Uterus (tissue), 4 donors: ENCODE results near the gene TRPV5. TPM values are rescaled to one million over a fixed set of nuclear protein-coding genes. Genes with fewer than 3 reads are reported as not detected.

Source experiments
- DNase-seq, 2 donors: peaks; one replicate each; pipeline ENCODE4 v3.0.0-alpha.2; 2019 to 2020
- H3K27ac ChIP-seq, 2 donors: fragments of 200-600 bp; sonication (generic); 1 replicate in 1 of 2; 2 replicates in 1 of 2; pipeline ENCODE4 v1.5.1; 2016 to 2018
- H3K27me3 ChIP-seq, 2 donors: fragments of 200-600 bp; sonication (generic); one replicate each; pipeline ENCODE4 v1.5.1; 2018 to 2019; ENCODE audit warnings: control low read depth in 1 of 2
- H3K36me3 ChIP-seq, 2 donors: fragments of 200-600 bp; sonication (generic); one replicate each; pipeline ENCODE4 v1.5.1; 2019; ENCODE audit warnings: control low read depth in 1 of 2
- H3K4me1 ChIP-seq, 2 donors: fragments of 200-600 bp; sonication (generic); one replicate each; pipeline ENCODE4 v1.5.1; 2018 to 2019; ENCODE audit warnings: control low read depth in 1 of 2
- H3K4me3 ChIP-seq, 2 donors: fragments of 200-600 bp; sonication (generic); 1 replicate in 1 of 2; 2 replicates in 1 of 2; pipeline ENCODE4 v1.5.1; 2018 to 2019; ENCODE audit warnings: mild to moderate bottlenecking in 1 of 2
- H3K9me3 ChIP-seq, 2 donors: fragments of 200-600 bp; sonication (generic); one replicate each; pipeline ENCODE4 v1.5.1; 2019; ENCODE audit warnings: control low read depth in 1 of 2
- POLR2A ChIP-seq, 2 donors: fragments of 450-650 bp; IDR thresholded peaks; one replicate each; pipeline ENCODE4 v1.6.1; 2016; ENCODE audit warnings: antibody characterized with exemption in 2 of 2, mild to moderate bottlenecking in 1 of 2, moderate library complexity in 1 of 2
- intact Hi-C: fragments of 100-400 bp; cut with DNase I; formaldehyde crosslinking; loops from one replicate; pipeline ENCODE4 v1.15.1; 2023; ENCODE audit warnings: low total_unique reads
- total RNA-seq, 4 donors: library from RNA; depleted of rRNA in 3 of 4; stranded (reverse); fragments of >200 nt in 3 of 4; gene quantifications; one replicate each; pipeline versions ENCODE4 v1.1.0 to v1.2.4, GENCODE V29; 2014 to 2023
- TF ChIP-seq, protein P1 (sequence below), 4 experiments: fragments of 200-600 bp in 2 of 4; fragments of 450-650 bp in 2 of 4; sonication (generic) in 2 of 4; IDR thresholded peaks; one replicate each; pipeline ENCODE4 v1.5.1; 2016 to 2019; ENCODE audit warnings: antibody characterized with exemption in 4 of 4, mild to moderate bottlenecking in 2 of 4, moderate library complexity in 1 of 4
- donor health status: DM: yes; HTN: yes; CAD: no.

TRPV5 gene
- total RNA-seq, 4 donors from 2014 or later: 0.34 TPM; not detected in 3

DNA sequence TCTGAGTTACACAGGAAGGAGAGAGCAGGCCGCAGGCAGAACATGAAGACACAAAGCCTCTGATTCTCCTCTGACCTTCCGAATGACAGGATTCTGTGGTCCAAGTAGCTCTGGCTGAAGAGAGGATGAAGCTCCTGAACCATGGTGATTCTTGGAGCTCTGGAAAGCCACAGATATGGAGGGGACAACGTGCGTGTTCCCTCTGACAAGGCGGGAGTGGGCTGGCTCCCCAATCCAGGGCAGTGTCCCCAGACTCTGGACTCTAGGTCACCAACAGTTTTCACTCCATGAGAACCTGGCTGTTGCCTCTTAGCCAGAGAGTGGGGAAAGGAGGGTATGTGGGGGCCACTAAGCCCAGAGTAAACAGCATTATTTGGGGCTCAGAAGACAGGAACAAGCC, 40.6 kb downstream of the TRPV5 start:
- intact Hi-C loops: no loop called here
- Histone ChIP-seq H3K4me1 (no peaks in the 10 kb centered on the region), H3K4me3 (no peak overlapping the region), H3K36me3 (no peaks in the 10 kb centered on the region), H3K9me3 (no peaks in the 10 kb centered on the region), H3K27ac (no peak overlapping the region), H3K27me3 (no peaks in the 10 kb centered on the region)
- DNase-seq: no peak
- TF ChIP-seq, protein P1, sequence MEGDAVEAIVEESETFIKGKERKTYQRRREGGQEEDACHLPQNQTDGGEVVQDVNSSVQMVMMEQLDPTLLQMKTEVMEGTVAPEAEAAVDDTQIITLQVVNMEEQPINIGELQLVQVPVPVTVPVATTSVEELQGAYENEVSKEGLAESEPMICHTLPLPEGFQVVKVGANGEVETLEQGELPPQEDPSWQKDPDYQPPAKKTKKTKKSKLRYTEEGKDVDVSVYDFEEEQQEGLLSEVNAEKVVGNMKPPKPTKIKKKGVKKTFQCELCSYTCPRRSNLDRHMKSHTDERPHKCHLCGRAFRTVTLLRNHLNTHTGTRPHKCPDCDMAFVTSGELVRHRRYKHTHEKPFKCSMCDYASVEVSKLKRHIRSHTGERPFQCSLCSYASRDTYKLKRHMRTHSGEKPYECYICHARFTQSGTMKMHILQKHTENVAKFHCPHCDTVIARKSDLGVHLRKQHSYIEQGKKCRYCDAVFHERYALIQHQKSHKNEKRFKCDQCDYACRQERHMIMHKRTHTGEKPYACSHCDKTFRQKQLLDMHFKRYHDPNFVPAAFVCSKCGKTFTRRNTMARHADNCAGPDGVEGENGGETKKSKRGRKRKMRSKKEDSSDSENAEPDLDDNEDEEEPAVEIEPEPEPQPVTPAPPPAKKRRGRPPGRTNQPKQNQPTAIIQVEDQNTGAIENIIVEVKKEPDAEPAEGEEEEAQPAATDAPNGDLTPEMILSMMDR (IDR thresholded peaks at IDR 0.05): no peak
- TF ChIP-seq POLR2A (IDR thresholded peaks at IDR 0.05): no peak

DNA sequence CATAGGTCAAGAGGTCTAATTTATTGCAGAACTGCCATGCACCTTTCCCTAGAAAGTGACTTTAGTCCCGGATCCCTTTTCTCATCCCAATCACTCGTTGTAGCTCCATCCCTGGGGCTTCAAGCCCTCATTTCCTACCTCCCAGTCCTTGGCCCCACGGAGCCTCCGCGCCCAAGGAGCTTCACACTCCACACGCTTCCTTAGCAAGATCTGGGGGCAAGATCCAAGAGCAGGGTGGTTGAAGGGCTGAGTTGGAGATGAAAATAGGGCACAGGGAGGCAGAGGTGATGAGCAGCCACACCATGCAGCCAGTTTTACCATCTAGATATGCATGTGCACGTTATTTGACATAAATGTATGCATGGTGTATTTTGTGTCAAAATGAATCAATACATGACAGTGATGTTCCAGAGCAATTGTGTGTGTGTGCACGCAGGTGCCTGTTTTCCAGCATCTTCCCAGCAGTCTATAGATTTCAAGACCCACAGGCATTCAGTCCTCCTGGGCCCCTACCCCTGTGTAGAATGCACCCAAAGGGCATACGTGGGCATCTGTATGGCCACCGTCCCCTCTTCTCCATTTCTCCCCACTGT, 42.0 kb downstream of the TRPV5 start:
- no peaks in the 10 kb centered on the region for H3K4me1 ChIP-seq
- intact Hi-C loops: no loop called here
- H3K27ac ChIP-seq: no peak overlapping the region
- no peak overlapping the region for H3K4me3 ChIP-seq
- DNase-seq: no peak
- no peaks in the 10 kb centered on the region for H3K27me3 ChIP-seq
- H3K36me3 ChIP-seq: no peaks in the 10 kb centered on the region
- TF ChIP-seq POLR2A (IDR thresholded peaks at IDR 0.05): no peak
- TF ChIP-seq, protein P1 (IDR thresholded peaks at IDR 0.05): no peak
- no peaks in the 10 kb centered on the region for H3K9me3 ChIP-seq

DNA sequence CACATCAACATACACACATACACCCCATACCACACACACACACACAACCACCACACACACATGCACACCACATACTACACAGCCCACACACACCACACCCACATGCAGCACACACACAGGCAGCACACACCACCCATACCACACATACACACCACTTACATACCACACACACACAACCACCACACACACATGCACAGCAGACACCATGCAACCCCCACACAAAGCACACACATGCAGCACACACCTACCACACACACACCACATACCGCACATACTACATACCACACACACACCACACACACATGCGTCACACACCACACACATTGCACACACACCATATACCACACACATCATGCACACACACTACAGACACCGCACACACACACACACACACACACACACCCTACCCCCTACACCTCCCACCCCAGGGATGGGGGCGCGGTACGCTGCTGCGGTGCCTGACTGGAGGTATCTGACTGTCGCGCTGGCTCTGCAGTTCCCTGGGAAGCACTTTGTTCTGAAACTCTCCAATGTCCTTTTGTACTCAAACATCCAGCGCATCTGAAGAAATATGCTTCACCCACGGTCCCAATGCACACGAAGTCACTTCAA, 42.6 kb downstream of the TRPV5 start:
- intact Hi-C loops: no loop called here
- Histone ChIP-seq H3K9me3 (no peaks in the 10 kb centered on the region), H3K36me3 (no peaks in the 10 kb centered on the region), H3K27me3 (no peaks in the 10 kb centered on the region), H3K27ac (no peak overlapping the region), H3K4me1 (no peaks in the 10 kb centered on the region), H3K4me3 (no peak overlapping the region)
- DNase-seq: no peak
- TF ChIP-seq POLR2A (IDR thresholded peaks at IDR 0.05): no peak
- TF ChIP-seq, protein P1 (IDR thresholded peaks at IDR 0.05): no peak

DNA sequence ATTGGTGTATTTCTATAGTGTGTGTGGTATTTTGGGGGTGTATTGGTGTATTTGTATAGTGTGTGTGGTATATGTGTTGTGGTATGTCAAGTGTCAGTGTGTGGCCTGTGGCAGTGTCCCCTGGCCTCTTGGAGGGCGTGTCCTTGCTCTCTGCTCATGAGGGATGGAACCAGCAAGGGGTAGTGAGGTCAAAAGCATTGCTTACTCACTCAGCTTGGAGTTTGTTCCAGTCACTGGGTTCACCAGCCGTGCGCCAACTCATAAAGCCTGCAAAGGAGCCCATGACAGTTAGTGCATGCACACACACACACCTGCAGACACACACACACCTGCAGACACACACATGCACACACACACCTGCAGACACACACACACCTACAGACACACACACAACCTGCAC, 43.7 kb downstream of the TRPV5 start:
- no peaks in the 10 kb centered on the region for H3K27me3 ChIP-seq
- no peaks in the 10 kb centered on the region for H3K36me3 ChIP-seq
- H3K9me3 ChIP-seq: no peaks in the 10 kb centered on the region
- no peaks in the 10 kb centered on the region for H3K4me1 ChIP-seq
- H3K27ac ChIP-seq: no peak overlapping the region
- intact Hi-C loops: no loop called here
- no peak for DNase-seq
- no peak overlapping the region for H3K4me3 ChIP-seq
- TF ChIP-seq, protein P1 (IDR thresholded peaks at IDR 0.05): no peak
- no peak for TF ChIP-seq POLR2A (IDR thresholded peaks at IDR 0.05)

DNA sequence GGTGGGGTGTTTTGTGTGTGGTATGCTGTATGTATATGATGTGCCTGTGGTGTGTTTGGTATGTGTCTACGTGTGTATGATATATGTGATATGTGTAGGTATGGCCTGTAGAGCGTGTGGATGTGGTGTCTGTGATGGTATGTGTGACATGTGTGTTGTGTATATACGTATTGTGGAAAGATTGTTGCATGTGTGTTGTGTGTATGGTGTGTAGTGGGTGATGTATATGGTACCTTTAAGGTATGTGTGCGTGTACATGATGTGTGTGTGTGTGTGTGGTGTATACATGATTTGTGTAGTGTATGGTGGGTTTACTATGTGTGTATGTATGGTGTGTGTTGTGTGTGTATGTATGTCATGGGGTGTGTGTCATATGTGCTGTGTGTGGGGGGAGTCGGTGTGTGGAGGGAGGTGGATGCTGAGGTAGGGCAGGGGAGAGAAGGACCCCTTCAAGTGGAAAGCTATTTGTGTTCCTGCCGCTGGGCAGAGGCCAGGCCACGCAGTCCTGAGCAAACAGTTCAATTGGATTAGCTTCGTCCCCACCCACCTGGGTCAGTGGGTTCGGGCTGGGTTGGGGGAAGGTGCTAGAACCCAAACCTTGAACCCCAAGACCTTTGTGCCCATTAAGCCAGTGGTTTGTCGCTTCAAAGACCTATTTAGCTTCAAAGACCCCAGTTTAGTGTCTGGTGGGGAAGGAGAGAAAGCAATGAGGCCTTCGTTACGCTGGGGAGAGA, 46.1 kb downstream of the TRPV5 start:
- no peak overlapping the region for H3K27ac ChIP-seq
- H3K4me1 ChIP-seq: no peaks in the 10 kb centered on the region
- no peaks in the 10 kb centered on the region for H3K27me3 ChIP-seq
- no peak overlapping the region for H3K4me3 ChIP-seq
- intact Hi-C loops: no loop called here
- DNase-seq: peak in 1 of 2 donors; percentile 2
- no peaks in the 10 kb centered on the region for H3K36me3 ChIP-seq
- TF ChIP-seq, protein P1 (IDR thresholded peaks at IDR 0.05): no peak
- TF ChIP-seq POLR2A (IDR thresholded peaks at IDR 0.05): no peak
- H3K9me3 ChIP-seq: no peaks in the 10 kb centered on the region
